ENCODE measurements around the gene PDCD6IP. TPM values are rescaled to one million over a fixed set of nuclear protein-coding genes. Genes with fewer than 3 reads are reported as not detected.

Gene PDCD6IP
- total and polyA plus RNA-seq, 2 of the 13 experiments (the other 11 are each of a cell fraction or from before 2014, with no cell fraction given) = 62.5 to 85.6 TPM

DNA sequence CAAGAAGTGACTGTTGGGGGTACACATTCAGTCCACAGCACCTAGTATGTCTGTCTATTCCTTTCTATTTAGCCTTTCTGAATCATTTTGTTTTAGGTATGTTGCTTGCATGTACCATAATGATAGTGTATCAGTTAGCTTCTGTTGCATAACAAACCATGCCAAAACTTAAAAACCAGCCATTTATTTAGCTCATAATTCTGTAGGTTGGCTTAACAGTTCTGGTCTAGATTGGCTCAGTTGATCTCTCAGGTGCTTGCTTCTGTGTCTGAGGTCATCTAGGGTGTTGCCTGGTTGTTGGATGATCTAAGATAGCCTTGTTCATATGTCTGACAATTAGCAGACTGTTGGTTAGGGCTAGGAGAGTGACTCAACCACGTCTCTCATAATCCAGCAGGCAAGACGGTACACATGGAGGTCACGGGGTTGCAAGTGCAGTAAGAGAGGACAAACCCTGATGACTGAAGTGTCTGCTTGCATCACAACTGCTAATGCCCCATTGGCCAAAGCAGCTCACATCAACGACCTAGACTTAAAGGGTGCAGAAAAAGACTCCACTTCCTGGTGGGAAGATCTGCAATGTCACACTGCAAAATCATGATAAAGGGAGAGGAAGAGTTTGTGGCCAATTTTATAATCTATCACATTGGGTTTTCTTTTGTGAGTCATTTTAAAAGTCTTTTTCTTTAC, 6.8 kb upstream of the PDCD6IP start:
- no peak overlapping the region for H3K4me2 ChIP-seq (ENCODE audit: low read depth, low read length)
- TF ChIP-seq FOSL2 (CRISPR knock-in tag; IDR thresholded peaks at IDR 0.05) (peak; percentile 53), RARA (CRISPR knock-in tag; IDR thresholded peaks at IDR 0.05) (peak; percentile 49), ZNF510 (CRISPR knock-in tag; IDR thresholded peaks at IDR 0.05; ENCODE audit: low read depth) (no peak)
- CTCF ChIA-PET (ENCODE audit: low intra/inter-chr PET ratio, low total read pairs) = no interaction called here
- intact Hi-C loops (cut with micrococcal nuclease; ENCODE audit: unreplicated experiment) (loop anchor here (10.0 kb wide), 1 partner anchor 347 kb away; the partner anchor contains the start of gene UBP1), in situ Hi-C loops (cut with HindIII; ENCODE audit: extremely low pct_ligation_motif_present, low pct_unique_long_range_greater_than_20kb) (no loop called here)
- no peak overlapping the region for H2AFZ ChIP-seq (ENCODE audit: low read length)
- POLR2A ChIA-PET = interaction anchor here (0.6 kb wide), 1 partner anchor 19 kb away, joined by 3 read pairs; no protein-coding TSS in a partner anchor
- BruUV-seq (replicated peaks) = no TSS peak
- FAIRE-seq = no peak
- no peaks in the 10 kb centered on the region for H3K36me3 ChIP-seq (replicated peaks in 1 of 2; ENCODE audit: control insufficient read depth in 1 of 2, insufficient read depth in 2 of 2, low read length in 2 of 2)
- no peaks in the 10 kb centered on the region for H3K9me3 ChIP-seq (ENCODE audit: low read length)
- no peak overlapping the region for H3K9ac ChIP-seq (ENCODE audit: insufficient read depth, low read depth, low read length)
- H3K4me1 ChIP-seq (ENCODE audit: insufficient read depth, low read length) = peaks cover 15% of the 10 kb centered on the region
- H3K4me3 ChIP-seq (replicated peaks in 1 of 3; ENCODE audit: insufficient read depth in 1 of 3, low read depth in 2 of 3, low read length in 3 of 3) = no peak overlapping the region
- no peaks in the 10 kb centered on the region for H3K79me2 ChIP-seq (ENCODE audit: insufficient read depth, low read length)
- ATAC-seq = no peak; the same call in 2 of the 3 replicates
- peak; percentile 38 for DNase-seq (ENCODE audit: low spot score)
- H3K27ac ChIP-seq (ENCODE audit: extremely low read length, insufficient read depth, low read length) = no peak overlapping the region
- H3K27me3 ChIP-seq (ENCODE audit: control insufficient read depth in 1 of 2, insufficient read depth in 2 of 2, low read length in 2 of 2) = no peaks in the 10 kb centered on the region
- no peaks in the 10 kb centered on the region for H4K20me1 ChIP-seq (ENCODE audit: insufficient read depth, low read length)
- WGBS (ENCODE audit: low lambda C conversion rate) = 0% methylated on average over 3 of the region's 4 CpGs

DNA sequence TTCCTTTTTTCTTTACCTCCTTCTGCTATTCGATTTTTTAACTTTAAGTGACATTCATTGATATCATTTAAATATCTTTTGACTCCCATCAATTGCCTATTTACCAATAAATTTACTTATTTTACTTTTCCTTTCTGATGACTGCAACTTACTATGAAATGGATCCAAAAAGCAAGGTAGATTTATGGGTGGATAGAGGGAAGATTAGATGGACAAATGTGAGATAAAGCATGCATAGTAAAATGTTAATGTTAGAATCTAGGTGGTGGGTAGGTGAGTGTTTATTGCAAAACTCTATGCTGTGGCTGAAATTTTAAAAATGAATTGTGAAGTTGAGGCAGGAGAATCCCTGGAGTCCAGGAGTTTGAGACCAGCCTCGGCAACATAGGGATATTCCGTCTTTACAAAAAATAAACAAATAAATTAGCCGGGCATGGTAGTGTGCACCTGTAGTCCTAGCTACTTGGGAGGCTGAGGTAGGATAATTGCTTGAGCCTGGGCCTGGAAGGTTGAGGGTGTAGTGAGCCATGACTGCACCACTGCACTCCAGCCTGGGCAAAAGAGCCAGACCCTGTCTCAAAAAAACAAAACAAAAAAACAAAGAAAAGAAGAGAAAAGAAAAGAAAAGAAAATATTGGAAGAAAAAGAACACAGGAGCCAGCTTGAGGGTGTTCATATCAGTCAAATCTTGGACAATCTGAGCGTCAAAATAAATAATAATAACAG, 6.1 kb upstream of the PDCD6IP start:
- no peaks in the 10 kb centered on the region for H3K79me2 ChIP-seq (ENCODE audit: insufficient read depth, low read length)
- 58% methylated on average over 5 of the region's 5 CpGs for WGBS (ENCODE audit: low lambda C conversion rate)
- no TSS peak for BruUV-seq (replicated peaks)
- ChIA-PET CTCF (ENCODE audit: low intra/inter-chr PET ratio, low total read pairs) (no interaction called here), POLR2A (no interaction called here)
- H3K27me3 ChIP-seq (ENCODE audit: control insufficient read depth in 1 of 2, insufficient read depth in 2 of 2, low read length in 2 of 2) = no peaks in the 10 kb centered on the region
- H3K9ac ChIP-seq (ENCODE audit: insufficient read depth, low read depth, low read length) = no peak overlapping the region
- H2AFZ ChIP-seq (ENCODE audit: low read length) = no peak overlapping the region
- in situ Hi-C loops (cut with HindIII; ENCODE audit: extremely low pct_ligation_motif_present, low pct_unique_long_range_greater_than_20kb) = no loop called here
- no peaks in the 10 kb centered on the region for H4K20me1 ChIP-seq (ENCODE audit: insufficient read depth, low read length)
- FAIRE-seq (no peak), ATAC-seq (no peak), DNase-seq (ENCODE audit: low spot score) (no peak)
- no peak overlapping the region for H3K4me2 ChIP-seq (ENCODE audit: low read depth, low read length)
- no peak overlapping the region for H3K27ac ChIP-seq (ENCODE audit: extremely low read length, insufficient read depth, low read length)
- intact Hi-C loops (cut with micrococcal nuclease; ENCODE audit: unreplicated experiment) = loop anchor here (10.0 kb wide), 1 partner anchor 348 kb away; the partner anchor contains the start of gene UBP1
- H3K4me3 ChIP-seq (replicated peaks in 1 of 3; ENCODE audit: insufficient read depth in 1 of 3, low read depth in 2 of 3, low read length in 3 of 3) = no peak overlapping the region
- TF ChIP-seq BRD4 (CRISPR knock-in tag; IDR thresholded peaks at IDR 0.05) = no peak
- TF ChIP-seq HOXA7 (CRISPR knock-in tag; IDR thresholded peaks at IDR 0.05) = no peak
- H3K9me3 ChIP-seq (ENCODE audit: low read length) = no peaks in the 10 kb centered on the region
- peaks cover 13% of the 10 kb centered on the region; the same call in 1 of the 2 replicates for H3K4me1 ChIP-seq (ENCODE audit: insufficient read depth, low read length)
- H3K36me3 ChIP-seq (replicated peaks in 1 of 2; ENCODE audit: control insufficient read depth in 1 of 2, insufficient read depth in 2 of 2, low read length in 2 of 2) = no peaks in the 10 kb centered on the region
